ENCODE measurements around the gene TNC. TPM values are rescaled to one million over a fixed set of nuclear protein-coding genes. Genes with fewer than 3 reads are reported as not detected.

Gene TNC
- total and polyA plus RNA-seq, 2 experiments from 2014 or later, result 12.7 to 20.9 TPM

DNA sequence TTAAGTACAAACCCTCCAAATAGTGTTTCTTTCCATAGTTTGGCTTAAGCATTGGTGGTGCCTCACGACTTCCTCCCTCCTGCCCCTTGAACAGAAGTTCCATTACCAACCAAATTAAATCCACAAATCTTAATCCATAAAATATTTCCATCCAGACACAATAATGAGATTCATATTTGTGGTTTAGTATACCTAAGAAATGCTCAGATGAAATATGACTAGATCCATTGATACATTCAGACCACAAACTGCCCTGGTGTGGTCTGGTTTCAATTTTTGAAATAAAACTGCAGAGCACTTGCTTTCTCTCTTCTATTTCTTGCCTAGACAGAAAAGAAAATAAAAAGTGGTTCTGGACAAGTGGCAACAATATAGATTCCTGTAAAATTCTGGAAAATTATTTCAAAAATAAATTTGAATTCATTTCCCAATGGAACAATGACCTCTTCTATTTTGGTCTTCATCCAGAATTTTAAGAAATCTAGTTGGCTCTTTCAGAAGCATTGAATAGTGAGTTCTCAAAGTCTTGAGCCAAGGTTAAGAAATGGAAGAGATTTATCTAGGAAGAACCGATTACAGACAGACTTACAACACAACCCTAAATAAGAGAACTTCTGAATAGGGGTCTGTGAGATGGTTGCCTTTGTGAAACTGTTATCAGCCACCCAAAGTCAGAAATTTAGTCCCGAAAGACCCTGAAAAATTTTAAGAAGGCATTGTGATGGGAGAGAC, 14.0 kb downstream of the TNC start:
- Histone ChIP-seq H3K36me3 (replicated peaks; ENCODE audit: insufficient read depth, low read depth) (no peaks in the 10 kb centered on the region), H3K4me2 (no peak overlapping the region), H3K27me3 (no peaks in the 10 kb centered on the region), H2AFZ (no peak overlapping the region), H3K4me3 (no peak overlapping the region), H3K27ac (no peak overlapping the region), H3K4me1 (ENCODE audit: insufficient read depth) (no peaks in the 10 kb centered on the region), H4K20me1 (ENCODE audit: insufficient read depth, poor library complexity, severe bottlenecking) (no peaks in the 10 kb centered on the region), H3K9me2 (replicated peaks; ENCODE audit: insufficient read depth) (no peaks in the 10 kb centered on the region), H3K9me3 (ENCODE audit: low read depth) (no peaks in the 10 kb centered on the region), H3K79me2 (no peaks in the 10 kb centered on the region)
- 92% methylated on average over 3 of the region's 3 CpGs for WGBS (ENCODE audit: low lambda C conversion rate, missing lambda C conversion rate)
- DNase-seq (ENCODE audit: low spot score), result no peak
- TF ChIP-seq, protein P1, sequence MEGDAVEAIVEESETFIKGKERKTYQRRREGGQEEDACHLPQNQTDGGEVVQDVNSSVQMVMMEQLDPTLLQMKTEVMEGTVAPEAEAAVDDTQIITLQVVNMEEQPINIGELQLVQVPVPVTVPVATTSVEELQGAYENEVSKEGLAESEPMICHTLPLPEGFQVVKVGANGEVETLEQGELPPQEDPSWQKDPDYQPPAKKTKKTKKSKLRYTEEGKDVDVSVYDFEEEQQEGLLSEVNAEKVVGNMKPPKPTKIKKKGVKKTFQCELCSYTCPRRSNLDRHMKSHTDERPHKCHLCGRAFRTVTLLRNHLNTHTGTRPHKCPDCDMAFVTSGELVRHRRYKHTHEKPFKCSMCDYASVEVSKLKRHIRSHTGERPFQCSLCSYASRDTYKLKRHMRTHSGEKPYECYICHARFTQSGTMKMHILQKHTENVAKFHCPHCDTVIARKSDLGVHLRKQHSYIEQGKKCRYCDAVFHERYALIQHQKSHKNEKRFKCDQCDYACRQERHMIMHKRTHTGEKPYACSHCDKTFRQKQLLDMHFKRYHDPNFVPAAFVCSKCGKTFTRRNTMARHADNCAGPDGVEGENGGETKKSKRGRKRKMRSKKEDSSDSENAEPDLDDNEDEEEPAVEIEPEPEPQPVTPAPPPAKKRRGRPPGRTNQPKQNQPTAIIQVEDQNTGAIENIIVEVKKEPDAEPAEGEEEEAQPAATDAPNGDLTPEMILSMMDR (IDR thresholded peaks at IDR 0.05; ENCODE audit: poor library complexity), result no peak
- TF ChIP-seq EZH2phosphoT487 (IDR thresholded peaks at IDR 0.05; ENCODE audit: low read depth, severe bottlenecking, unreplicated experiment), result no peak
- no peak for TF ChIP-seq EZH2 (IDR thresholded peaks at IDR 0.05; ENCODE audit: borderline replicate concordance)

DNA sequence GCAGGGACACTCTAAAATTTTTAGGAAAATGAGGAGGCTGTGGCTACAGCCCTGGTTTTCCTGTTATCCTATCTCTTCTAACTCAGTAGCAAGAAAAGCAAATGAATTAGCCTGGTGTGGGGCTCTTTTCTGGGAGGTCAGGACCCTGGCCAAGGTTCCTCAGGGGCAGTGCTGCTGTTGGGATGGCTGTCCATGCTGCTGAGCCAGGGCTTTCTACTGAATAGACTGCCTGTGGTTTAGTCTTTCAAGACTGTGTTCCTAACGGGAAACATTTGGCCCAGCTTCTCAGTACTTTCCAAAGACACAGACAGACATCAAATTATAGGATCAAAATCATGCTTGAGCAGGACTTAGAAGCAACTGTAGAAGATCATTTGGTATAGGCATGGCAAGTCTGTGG, 18.1 kb downstream of the TNC start:
- Histone ChIP-seq H3K4me2 (no peak overlapping the region), H3K36me3 (replicated peaks; ENCODE audit: insufficient read depth, low read depth) (no peaks in the 10 kb centered on the region), H3K27me3 (no peaks in the 10 kb centered on the region), H4K20me1 (ENCODE audit: insufficient read depth, poor library complexity, severe bottlenecking) (no peaks in the 10 kb centered on the region), H3K79me2 (no peaks in the 10 kb centered on the region), H2AFZ (no peak overlapping the region), H3K9me3 (ENCODE audit: low read depth) (no peaks in the 10 kb centered on the region), H3K9me2 (replicated peaks; ENCODE audit: insufficient read depth) (no peaks in the 10 kb centered on the region), H3K4me1 (ENCODE audit: insufficient read depth) (no peaks in the 10 kb centered on the region), H3K27ac (no peak overlapping the region), H3K4me3 (no peak overlapping the region)
- 53% methylated on average over 1 of the region's 1 CpG for WGBS (ENCODE audit: low lambda C conversion rate, missing lambda C conversion rate)
- TF ChIP-seq, protein P1 (IDR thresholded peaks at IDR 0.05; ENCODE audit: poor library complexity), result no peak
- TF ChIP-seq EZH2phosphoT487 (IDR thresholded peaks at IDR 0.05; ENCODE audit: low read depth, severe bottlenecking, unreplicated experiment) (no peak), EZH2 (IDR thresholded peaks at IDR 0.05; ENCODE audit: borderline replicate concordance) (no peak)
- DNase-seq (ENCODE audit: low spot score), result no peak

DNA sequence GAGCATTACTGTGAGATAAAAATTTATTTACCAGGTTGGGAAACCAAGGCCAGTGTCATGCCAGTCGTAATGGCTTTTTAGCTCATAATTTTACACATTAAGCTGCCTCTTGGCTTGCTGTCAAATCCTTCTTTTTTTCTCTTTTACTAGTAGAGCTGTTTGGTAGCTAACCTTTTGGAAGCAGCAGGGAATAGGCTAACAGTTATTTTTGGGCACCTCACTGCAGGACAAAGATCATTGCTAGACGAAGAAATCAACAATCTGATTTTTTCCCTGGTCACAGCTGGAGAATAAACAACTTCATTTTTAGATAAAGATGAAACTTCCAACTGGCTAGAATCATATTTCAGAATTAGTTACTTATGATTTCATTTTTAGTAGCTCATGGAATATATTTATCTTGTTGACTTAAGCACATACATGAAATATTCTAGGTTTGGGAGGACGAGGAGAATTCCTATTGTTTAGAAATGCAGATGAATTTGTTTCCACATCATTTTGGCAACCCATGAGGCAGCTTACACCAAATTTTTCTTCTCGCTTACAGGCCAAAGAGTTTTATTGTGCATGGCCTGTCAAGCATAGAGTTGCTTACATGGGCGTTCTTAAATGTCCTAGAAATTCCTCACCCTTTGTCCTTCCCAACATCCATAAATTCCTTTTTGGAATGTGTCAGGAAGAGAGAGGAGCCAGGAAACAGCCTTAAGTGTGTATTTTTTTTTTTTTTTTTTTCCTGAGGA, 19.6 kb downstream of the TNC start:
- H3K9me3 ChIP-seq (ENCODE audit: low read depth), result no peaks in the 10 kb centered on the region
- 69% methylated on average over 5 of the region's 5 CpGs for WGBS (ENCODE audit: low lambda C conversion rate, missing lambda C conversion rate)
- no peak overlapping the region for H3K4me3 ChIP-seq
- H3K4me1 ChIP-seq (ENCODE audit: insufficient read depth), result no peaks in the 10 kb centered on the region
- no peak overlapping the region for H2AFZ ChIP-seq
- no peak for TF ChIP-seq EZH2phosphoT487 (IDR thresholded peaks at IDR 0.05; ENCODE audit: low read depth, severe bottlenecking, unreplicated experiment)
- TF ChIP-seq, protein P1 (IDR thresholded peaks at IDR 0.05; ENCODE audit: poor library complexity), result no peak
- no peak for TF ChIP-seq EZH2 (IDR thresholded peaks at IDR 0.05; ENCODE audit: borderline replicate concordance)
- no peaks in the 10 kb centered on the region for H3K27me3 ChIP-seq
- H3K36me3 ChIP-seq (replicated peaks; ENCODE audit: insufficient read depth, low read depth), result no peaks in the 10 kb centered on the region
- H3K9me2 ChIP-seq (replicated peaks; ENCODE audit: insufficient read depth), result no peaks in the 10 kb centered on the region
- DNase-seq (ENCODE audit: low spot score), result no peak
- H3K79me2 ChIP-seq, result no peaks in the 10 kb centered on the region
- no peak overlapping the region for H3K27ac ChIP-seq
- no peak overlapping the region for H3K4me2 ChIP-seq
- H4K20me1 ChIP-seq (ENCODE audit: insufficient read depth, poor library complexity, severe bottlenecking), result no peaks in the 10 kb centered on the region
